ENCODE results near the gene PDE6C. TPM values are rescaled to one million over a fixed set of nuclear protein-coding genes. Genes with fewer than 3 reads are reported as not detected.

The PDE6C gene
- total RNA-seq, 2 donors from 2014 or later = not detected

DNA sequence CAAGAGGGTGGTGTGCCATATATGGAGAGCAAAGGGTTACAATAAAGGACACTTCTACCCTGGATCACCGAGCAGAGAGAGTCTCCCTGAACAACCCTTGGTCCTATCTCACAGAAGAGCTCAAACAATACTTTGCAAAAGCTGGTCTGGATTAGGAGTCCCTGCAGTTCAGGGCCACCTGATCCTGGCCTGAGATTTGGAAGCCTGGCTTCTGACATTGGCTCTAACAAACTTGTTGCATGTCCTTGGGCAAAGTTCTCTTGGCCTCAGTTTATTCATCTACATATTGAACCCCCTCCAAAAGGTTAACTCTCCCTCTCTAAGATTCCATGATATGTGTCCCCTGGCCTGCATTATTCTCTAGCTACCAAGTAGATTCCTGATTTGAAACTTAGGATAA lies 13.0 kb upstream of the PDE6C start:
- H3K27me3 ChIP-seq = peaks cover 9% of the 10 kb centered on the region
- no peak overlapping the region for H3K4me3 ChIP-seq
- H3K27ac ChIP-seq = no peak overlapping the region
- H3K9me3 ChIP-seq = no peaks in the 10 kb centered on the region
- no peak for DNase-seq
- no peaks in the 10 kb centered on the region for H3K4me1 ChIP-seq
- H3K9ac ChIP-seq (ENCODE audit: low read depth in 2 of 2, low read length in 2 of 2) = no peak overlapping the region
- no peak for TF ChIP-seq CTCF (IDR thresholded peaks at IDR 0.05)
- intact Hi-C loops (cut with DNase I) = no loop called here
- H3K36me3 ChIP-seq = no peaks in the 10 kb centered on the region

DNA sequence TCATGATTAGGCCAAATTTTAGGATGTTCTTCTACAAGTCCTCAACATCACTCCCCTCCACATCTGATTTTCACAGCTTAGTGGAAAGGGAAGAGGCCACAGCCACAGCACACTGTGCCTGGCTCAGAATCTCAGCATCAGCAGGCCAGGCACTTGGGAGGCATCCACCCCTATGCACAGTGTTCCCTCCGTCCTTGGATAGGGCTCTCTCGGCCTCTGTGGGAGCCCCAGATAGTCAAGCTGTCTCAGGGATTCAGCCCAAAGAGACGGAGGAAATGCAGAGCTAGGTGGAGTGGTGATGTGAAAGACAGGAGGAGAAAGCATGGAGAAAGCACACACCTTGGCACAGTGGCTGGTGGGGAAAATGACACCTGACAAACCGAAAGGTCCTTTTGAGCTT lies 12.6 kb upstream of the PDE6C start:
- H3K27ac ChIP-seq = no peak overlapping the region
- DNase-seq = no peak
- no peaks in the 10 kb centered on the region for H3K4me1 ChIP-seq
- H3K4me3 ChIP-seq = no peak overlapping the region
- H3K36me3 ChIP-seq = no peaks in the 10 kb centered on the region
- no peak for TF ChIP-seq CTCF (IDR thresholded peaks at IDR 0.05)
- intact Hi-C loops (cut with DNase I) = no loop called here
- no peaks in the 10 kb centered on the region for H3K9me3 ChIP-seq
- no peak overlapping the region for H3K9ac ChIP-seq (ENCODE audit: low read depth in 2 of 2, low read length in 2 of 2)
- H3K27me3 ChIP-seq = peaks cover 9% of the 10 kb centered on the region

DNA sequence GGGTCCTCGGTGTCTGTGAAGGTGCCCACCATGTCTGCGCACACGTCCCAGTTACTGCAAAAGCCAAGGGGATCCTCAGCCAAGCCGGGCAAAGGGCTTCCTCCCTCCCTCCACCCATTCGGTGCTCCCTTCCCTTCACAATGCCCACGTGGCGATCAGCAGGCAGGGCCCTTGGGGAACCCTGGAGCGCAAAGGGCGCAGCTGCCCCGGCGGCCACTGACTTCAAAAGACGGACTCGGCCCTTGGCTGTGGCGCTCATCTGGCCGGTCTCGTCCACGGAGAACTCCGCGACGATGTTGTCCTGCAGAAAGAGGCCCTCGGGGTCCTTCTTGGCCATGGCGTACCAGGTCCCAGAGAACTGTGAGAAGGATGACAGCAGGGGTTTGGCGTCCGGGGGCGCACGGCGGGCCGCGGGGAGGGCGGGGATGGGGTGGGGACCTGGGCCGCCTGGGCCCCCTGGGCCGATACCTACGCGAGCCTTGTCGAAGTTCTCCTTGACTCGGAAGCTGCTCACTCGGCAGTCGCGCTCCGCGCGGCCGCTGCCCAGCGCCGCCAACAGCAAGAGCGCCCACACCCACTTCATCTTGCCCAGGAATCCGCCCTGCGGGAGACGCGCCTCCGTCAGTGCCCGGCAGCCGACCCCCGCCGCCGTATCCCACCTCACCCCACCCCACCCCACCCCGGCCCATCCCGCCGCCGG lies 11.7 kb upstream of the PDE6C start:
- intact Hi-C loops (cut with DNase I) = no loop called here
- H3K9me3 ChIP-seq = no peaks in the 10 kb centered on the region
- peaks cover 9% of the 10 kb centered on the region for H3K27me3 ChIP-seq
- no peak overlapping the region for H3K9ac ChIP-seq (ENCODE audit: low read depth in 2 of 2, low read length in 2 of 2)
- H3K4me1 ChIP-seq = no peaks in the 10 kb centered on the region
- H3K36me3 ChIP-seq = no peaks in the 10 kb centered on the region
- peak; percentile 41 for DNase-seq
- no peak overlapping the region for H3K27ac ChIP-seq
- peak overlapping the region; percentile 45 for H3K4me3 ChIP-seq
- no peak for TF ChIP-seq CTCF (IDR thresholded peaks at IDR 0.05)

GRCh38 chr10:93601146-93601773 lies 11.1 kb upstream of the PDE6C start, which contains the start of gene RBP4:
Gene RBP4, minus strand, starts transcription at chr10:93601235. Its CDS starts 207 bp downstream, at chr10:93601028.
- no peaks in the 10 kb centered on the region for H3K36me3 ChIP-seq
- no peak within 1 kb of the TSS for H3K27ac ChIP-seq
- intact Hi-C loops (cut with DNase I) = no loop called here
- no peaks in the 10 kb centered on the region for H3K9me3 ChIP-seq
- H3K9ac ChIP-seq (ENCODE audit: low read depth in 2 of 2, low read length in 2 of 2) = no peak within 1 kb of the TSS
- no peaks in the 10 kb centered on the region for H3K4me1 ChIP-seq
- no peak for DNase-seq
- H3K27me3 ChIP-seq = peaks cover 9% of the 10 kb centered on the region
- peak within 1 kb of the TSS; percentile 45 for H3K4me3 ChIP-seq
- no peak for TF ChIP-seq CTCF (IDR thresholded peaks at IDR 0.05)

DNA sequence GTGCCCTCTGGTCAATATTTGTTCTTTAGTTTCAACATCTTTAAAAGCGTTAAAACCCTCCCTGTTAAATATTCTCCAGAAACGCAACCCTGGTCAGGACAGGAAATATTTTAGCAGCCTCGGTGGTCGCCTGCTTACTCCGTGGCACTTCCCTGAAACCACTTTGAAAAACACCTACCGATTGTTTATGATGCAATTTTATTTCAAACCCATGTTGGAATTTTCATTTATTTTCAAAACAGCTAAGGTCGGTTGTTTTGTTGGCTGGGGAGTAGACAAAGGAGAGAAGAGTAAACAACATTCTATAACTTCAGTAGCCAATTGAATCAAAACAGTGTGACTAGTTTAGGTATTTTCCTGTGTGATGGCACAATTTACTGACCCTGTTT lies 10.6 kb upstream of the PDE6C start:
- Histone ChIP-seq H3K9me3 (no peaks in the 10 kb centered on the region), H3K36me3 (no peaks in the 10 kb centered on the region), H3K4me1 (no peaks in the 10 kb centered on the region), H3K4me3 (no peak overlapping the region), H3K9ac (ENCODE audit: low read depth in 2 of 2, low read length in 2 of 2) (no peak overlapping the region), H3K27me3 (peaks cover 9% of the 10 kb centered on the region), H3K27ac (no peak overlapping the region)
- intact Hi-C loops (cut with DNase I) = no loop called here
- no peak for DNase-seq
- no peak for TF ChIP-seq CTCF (IDR thresholded peaks at IDR 0.05)

Data from colonic mucosa (tissue), 4 donors.